NT2/D1 (cell line): Measurements from ENCODE around the gene MALAT1.
A peak's percentile ranks its signal among the peaks of the same experiment; 100 is the strongest.

Source experiments
- DNase-seq: peaks from one replicate; pipeline ENCODE4 v3.0.0-alpha.2; 2011; ENCODE audit warnings: low read depth, low spot score
- H3K27me3 ChIP-seq: 2 replicates; pipeline ENCODE4 v1.6.0; 2011; ENCODE audit warnings: mild to moderate bottlenecking; ENCODE audit not compliant: insufficient read length, insufficient read depth
- H3K36me3 ChIP-seq: 2 replicates; pipeline ENCODE4 v1.6.1; 2011; ENCODE audit warnings: mild to moderate bottlenecking, low read length, mixed read lengths; ENCODE audit not compliant: insufficient read depth, insufficient read length
- H3K4me1 ChIP-seq: 2 replicates; pipeline ENCODE4 v1.5.1; 2011; ENCODE audit not compliant: insufficient read depth, insufficient read length
- H3K4me3 ChIP-seq: 2 replicates; pipeline ENCODE4 v1.5.1; 2011; ENCODE audit warnings: low read depth; ENCODE audit not compliant: insufficient read length
- H3K9ac ChIP-seq: 2 replicates; pipeline ENCODE4 v1.6.0; 2011; ENCODE audit warnings: low read depth; ENCODE audit not compliant: insufficient read length
- H3K9me3 ChIP-seq: 2 replicates; pipeline ENCODE4 v1.5.1; 2011; ENCODE audit warnings: mild to moderate bottlenecking, low read length; ENCODE audit not compliant: insufficient read depth
- SUZ12 ChIP-seq: IDR thresholded peaks from 2 replicates; pipeline ENCODE4 v1.6.1; 2011; ENCODE audit not compliant: insufficient read length, insufficient read depth; ENCODE audit errors: extremely low read depth
- YY1 ChIP-seq: IDR thresholded peaks from 2 replicates; pipeline ENCODE4 v1.6.1; 2011; ENCODE audit not compliant: insufficient read length, insufficient read depth
- ZNF274 ChIP-seq: IDR thresholded peaks from 2 replicates; pipeline ENCODE4 v1.6.1; 2011; ENCODE audit warnings: mild to moderate bottlenecking, low read depth, low read length

The MALAT1 gene

GRCh38 chr11:65524014-65524740 is 25.3 kb downstream of the MALAT1 start:
- H3K4me3 ChIP-seq = peak overlapping the region; percentile 10

GRCh38 chr11:65524741-65525545 is 26.1 kb downstream of the MALAT1 start, which contains the start of gene SCYL1:
Gene SCYL1 (plus strand): TSS chr11:65525083. CDS start chr11:65525154, 71 bp downstream.
- H3K4me1 ChIP-seq = peaks cover 20% of the 10 kb centered on the region
- no peaks in the 10 kb centered on the region for H3K9me3 ChIP-seq
- DNase-seq = no peak
- peaks cover 4% of the 10 kb centered on the region for H3K27me3 ChIP-seq
- peak within 1 kb of the TSS; percentile 96 for H3K9ac ChIP-seq
- no peak for TF ChIP-seq YY1
- no peak for TF ChIP-seq ZNF274
- no peak for TF ChIP-seq SUZ12
- H3K36me3 ChIP-seq = peaks cover 38% of the 10 kb centered on the region
- H3K4me3 ChIP-seq = peak within 1 kb of the TSS; percentile 89

More at GRCh38 chr11:65524014-65524740, 25.3 kb downstream of the MALAT1 start:
- H3K27me3 ChIP-seq = peaks cover 4% of the 10 kb centered on the region
- peak overlapping the region; percentile 37 for H3K9ac ChIP-seq
- H3K36me3 ChIP-seq = peaks cover 30% of the 10 kb centered on the region
- no peaks in the 10 kb centered on the region for H3K9me3 ChIP-seq
- H3K4me1 ChIP-seq = peaks cover 20% of the 10 kb centered on the region
- DNase-seq = no peak
- TF ChIP-seq SUZ12 (no peak), YY1 (no peak)

GRCh38 chr11:65525546-65526480 is 27.0 kb downstream of the MALAT1 start:
- peaks cover 4% of the 10 kb centered on the region for H3K27me3 ChIP-seq
- peak overlapping the region; percentile 96 for H3K9ac ChIP-seq
- TF ChIP-seq YY1 (no peak), ZNF274 (no peak), SUZ12 (no peak)
- no peak for DNase-seq
- peak overlapping the region; percentile 89 for H3K4me3 ChIP-seq
- no peaks in the 10 kb centered on the region for H3K9me3 ChIP-seq
- H3K4me1 ChIP-seq = peaks cover 20% of the 10 kb centered on the region
- peaks cover 46% of the 10 kb centered on the region for H3K36me3 ChIP-seq

GRCh38 chr11:65526744-65527143 is 27.9 kb downstream of the MALAT1 start:
- Histone ChIP-seq H3K9ac (no peak overlapping the region), H3K27me3 (peaks cover 4% of the 10 kb centered on the region), H3K4me3 (no peak overlapping the region), H3K9me3 (no peaks in the 10 kb centered on the region), H3K36me3 (peaks cover 56% of the 10 kb centered on the region), H3K4me1 (peaks cover 20% of the 10 kb centered on the region)
- no peak for TF ChIP-seq SUZ12
- TF ChIP-seq YY1 = no peak
- TF ChIP-seq ZNF274 = no peak
- DNase-seq = no peak

GRCh38 chr11:65528819-65529350 is 30.0 kb downstream of the MALAT1 start:
- DNase-seq = no peak

GRCh38 chr11:65529475-65530156 is 30.8 kb downstream of the MALAT1 start:
- Histone ChIP-seq H3K4me3 (no peak overlapping the region), H3K27me3 (no peaks in the 10 kb centered on the region), H3K9ac (no peak overlapping the region), H3K36me3 (peaks cover 80% of the 10 kb centered on the region), H3K4me1 (peaks cover 13% of the 10 kb centered on the region), H3K9me3 (no peaks in the 10 kb centered on the region)
- TF ChIP-seq YY1 (no peak), ZNF274 (no peak), SUZ12 (no peak)
- no peak for DNase-seq

More at GRCh38 chr11:65528819-65529350, 30.0 kb downstream of the MALAT1 start:
- Histone ChIP-seq H3K9ac (peak overlapping the region; percentile 51), H3K4me1 (peaks cover 18% of the 10 kb centered on the region), H3K36me3 (peaks cover 75% of the 10 kb centered on the region), H3K27me3 (peaks cover 2% of the 10 kb centered on the region), H3K4me3 (no peak overlapping the region), H3K9me3 (no peaks in the 10 kb centered on the region)
- no peak for TF ChIP-seq SUZ12
- TF ChIP-seq YY1 = no peak
- TF ChIP-seq ZNF274 = no peak
